Fibroblast of peridontal ligament (primary cell): ENCODE data around the gene PACS2.

Experiments
- DNase-seq: peaks from one replicate; pipeline ENCODE4 v3.0.0-alpha.2; 2010; ENCODE audit errors: extremely low read depth

Gene PACS2

DNA sequence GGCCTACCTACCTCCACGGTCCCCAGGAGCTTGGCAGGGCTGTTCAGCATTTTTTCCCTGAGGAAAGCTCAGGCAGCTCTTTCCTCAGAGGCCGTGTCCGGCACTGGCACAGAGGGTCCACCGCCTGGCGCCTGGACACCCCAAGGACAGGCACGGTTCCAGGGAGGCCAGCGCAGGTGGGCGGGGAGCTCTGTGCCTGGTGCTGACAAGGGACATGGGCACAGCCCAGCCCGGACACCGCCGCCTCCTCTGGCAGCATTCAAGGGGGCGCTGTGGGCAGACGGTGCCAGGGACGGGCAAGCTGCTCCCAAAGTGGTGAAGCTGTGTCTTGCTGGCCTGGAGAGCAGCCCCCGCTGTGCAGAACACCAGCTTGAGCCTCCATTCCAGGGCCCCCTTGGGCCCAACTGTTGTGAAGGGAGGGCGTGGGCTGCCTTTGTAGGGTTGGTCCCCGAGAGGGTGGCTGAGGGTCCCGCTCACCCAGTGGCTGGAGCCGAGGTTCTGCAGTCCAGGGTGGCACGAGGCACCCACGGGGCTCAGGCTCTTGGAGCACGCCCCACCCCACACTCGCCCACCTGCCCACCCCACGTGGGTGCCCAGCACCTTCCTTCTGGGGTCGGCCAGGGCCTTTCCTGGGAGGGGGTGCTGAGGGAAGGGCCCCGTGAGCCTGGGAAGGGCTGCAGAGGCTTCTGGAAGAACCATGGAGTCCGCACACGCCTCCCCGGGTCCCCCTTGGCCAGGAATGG, 54.5 kb downstream of the PACS2 start:
- DNase-seq: no peak

DNA sequence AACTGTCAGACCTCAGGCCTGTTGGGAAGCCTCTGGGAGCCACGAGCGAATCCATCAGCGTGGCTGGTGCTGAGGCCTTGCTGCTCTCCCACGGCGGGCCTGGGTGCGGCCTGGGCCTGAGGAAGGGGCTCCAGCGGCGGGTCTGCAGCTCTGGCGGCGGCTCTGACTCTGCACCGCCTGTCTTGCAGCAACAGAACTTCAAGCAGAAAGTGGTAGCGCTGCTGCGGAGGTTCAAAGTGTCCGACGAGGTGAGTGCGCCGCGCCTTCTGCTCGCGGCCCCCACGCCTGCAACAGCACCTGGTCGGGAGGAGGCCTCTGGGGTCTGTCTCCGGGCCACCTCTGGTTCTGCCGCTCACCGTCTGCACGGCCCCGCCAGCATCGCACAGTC, 55.1 kb downstream of the PACS2 start:
- no peak for DNase-seq

DNA sequence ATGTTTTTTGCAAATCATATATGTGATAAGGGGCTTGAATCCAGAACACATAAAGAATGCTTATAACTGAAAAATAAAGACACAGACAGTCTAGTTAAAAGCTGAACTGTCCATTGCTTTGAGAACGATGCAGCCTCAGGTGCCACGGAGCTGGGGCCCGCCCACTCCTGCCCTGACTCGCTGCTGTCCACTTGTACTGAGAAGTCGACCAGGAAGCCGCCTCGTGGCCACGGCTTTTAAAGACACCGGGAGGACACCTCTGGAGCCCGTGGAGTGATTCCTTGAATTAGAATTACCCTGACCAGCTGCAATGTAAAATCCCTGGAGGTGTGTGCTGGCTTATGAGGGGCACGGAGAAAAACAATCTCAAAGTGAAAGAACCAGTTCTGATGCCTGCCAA, 59.8 kb downstream of the PACS2 start:
- no peak for DNase-seq

DNA sequence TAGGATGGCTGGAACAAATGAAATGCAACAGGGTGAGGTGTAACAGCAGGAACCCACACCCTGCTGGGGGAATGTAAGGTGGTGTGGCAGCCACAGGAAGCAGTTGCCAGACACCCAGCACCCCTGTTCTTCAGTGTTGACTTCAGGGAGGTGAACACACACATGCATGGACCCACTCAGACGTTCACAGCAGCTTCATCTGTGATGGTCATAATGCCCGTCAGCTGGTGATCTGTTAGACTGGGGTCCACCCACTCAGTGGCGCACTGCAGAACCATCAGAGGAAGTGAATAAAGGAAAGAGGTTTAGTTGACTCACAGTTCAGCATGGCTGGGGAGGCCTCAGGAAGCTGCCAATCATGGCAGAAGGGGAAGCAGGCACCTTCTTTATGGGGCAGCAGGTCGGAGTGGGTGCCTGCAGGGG, 61.1 kb downstream of the PACS2 start:
- no peak for DNase-seq

DNA sequence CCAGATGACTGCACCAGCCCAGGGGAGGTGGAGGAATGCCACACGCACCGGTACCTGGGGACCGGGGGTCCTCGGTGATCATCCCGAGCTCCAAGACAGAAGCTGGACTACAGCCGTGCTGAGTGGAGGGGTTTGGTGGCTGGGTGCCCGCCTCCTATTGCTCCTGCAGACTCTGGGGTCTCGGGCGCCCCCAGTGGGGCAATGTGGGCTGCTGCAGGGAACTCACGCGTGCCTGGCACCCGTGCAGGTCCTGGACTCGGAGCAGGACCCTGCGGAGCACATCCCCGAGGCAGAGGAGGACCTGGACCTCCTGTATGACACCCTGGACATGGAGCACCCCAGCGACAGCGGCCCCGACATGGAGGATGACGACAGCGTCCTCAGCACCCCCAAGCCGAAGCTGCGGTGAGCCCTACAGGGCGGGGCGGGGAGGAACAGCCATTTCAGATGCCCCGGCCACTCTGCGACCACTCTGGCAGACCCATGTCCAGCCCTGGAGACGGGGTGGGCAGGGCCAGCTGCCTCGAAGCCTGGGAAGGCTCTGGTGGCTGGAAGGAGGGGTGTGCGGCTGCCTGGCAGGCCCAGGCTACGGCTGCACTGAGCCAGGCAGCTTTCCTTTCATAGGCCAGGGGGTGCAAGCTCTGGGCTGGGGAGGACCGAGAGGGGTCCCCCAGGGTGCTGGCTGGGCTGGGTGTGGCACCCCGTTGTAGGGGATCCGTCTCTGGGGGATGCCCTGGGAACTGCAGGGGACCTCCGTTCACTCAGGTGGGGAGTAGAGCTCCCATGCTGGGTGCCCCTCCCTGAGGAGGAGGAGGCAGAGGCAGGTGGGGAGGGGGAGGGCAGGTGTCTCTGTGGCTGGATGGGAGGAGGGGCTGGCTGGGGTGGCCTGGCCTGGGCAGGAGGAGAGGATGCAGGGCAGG, 62.2 kb downstream of the PACS2 start:
- DNase-seq: no peak

DNA sequence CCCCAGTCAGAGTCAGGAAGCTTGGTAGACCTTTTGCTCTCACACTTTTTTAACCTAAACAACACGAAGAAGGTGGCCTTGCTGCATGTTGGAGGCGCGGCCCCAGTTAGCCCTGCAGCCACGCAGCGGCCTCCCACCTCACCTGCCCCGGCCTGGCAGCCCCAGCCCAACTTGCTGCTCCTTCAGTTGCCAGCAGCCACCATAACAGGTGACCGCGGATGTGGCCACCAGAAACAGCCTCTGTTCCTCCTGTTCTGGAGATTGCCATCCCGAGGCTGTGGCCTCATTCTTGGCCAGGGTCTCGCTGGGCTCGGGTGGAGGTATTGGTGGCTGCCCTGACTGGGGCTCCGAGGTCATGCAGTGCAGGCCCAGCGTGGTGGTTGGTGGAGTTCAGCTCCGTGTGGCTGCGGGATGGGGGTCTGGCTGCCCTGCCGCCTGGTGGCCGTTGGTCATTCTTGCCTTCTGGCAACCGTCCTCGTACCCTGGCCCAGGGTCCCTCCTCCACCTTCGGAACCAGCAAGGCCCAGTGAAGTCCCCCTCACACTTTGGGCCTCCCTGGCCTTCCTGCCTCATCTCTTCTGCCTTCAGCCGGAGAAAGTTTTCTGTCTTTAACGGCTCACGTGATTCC, 63.1 kb downstream of the PACS2 start:
- DNase-seq: no peak

DNA sequence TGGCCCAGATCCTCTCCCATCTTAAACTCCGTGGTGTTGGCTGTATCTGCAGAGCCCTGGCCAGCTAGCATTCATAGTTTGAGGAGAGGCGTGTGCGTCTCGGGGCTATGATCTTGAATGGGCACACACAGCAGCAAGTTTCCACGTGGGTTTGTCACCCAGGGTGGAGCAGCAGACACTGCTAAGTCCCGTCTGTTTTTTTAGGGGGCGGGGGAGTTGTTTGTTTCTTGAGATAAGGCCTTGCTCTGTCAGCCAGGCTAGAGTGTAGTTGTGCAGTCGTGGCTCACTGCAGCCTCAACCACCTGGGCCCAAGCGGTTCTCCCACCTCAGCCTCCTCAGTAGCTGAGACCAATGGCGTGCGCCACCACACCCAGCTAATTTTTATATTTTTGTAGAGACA, 63.7 kb downstream of the PACS2 start:
- no peak for DNase-seq

DNA sequence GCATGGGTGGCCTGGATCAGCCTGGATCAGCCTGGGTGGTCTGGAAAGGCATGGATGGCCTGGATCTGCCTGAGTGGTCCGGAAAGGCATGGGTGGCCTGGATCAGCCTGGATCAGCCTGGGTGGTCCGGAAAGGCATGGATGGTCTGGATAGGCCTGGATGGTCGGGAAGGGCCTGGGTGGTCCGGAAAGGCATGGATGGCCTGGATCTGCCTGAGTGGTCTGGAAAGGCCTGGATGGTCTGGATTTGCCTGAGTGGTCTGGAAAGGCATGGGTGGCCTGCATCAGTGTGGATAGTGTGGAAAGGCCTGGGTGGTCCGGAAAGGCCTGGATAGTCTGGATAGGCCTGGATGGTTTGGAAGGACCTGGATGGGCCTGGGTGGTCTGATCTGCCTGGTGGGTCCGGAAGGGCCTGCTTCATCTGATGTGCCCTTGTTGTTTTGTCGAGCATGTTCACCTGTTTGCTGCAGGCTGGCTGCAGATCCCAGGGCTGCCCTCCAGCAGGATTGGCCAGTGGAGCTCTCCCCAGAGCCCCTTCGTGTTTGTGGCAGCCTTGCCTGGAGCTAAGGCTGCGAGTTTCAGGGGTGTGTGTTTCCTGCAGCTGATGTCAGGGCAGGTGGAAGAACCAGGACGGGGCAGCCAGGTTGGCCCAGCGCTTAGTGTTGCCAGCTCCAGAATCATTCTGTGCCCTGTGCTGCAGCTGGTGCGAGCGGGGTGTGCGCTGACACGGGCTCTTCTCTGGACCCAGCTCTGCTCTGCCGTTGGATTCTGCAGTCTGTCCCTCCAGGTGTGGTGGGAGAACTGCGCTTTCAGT, 64.5 kb downstream of the PACS2 start:
- DNase-seq: no peak

DNA sequence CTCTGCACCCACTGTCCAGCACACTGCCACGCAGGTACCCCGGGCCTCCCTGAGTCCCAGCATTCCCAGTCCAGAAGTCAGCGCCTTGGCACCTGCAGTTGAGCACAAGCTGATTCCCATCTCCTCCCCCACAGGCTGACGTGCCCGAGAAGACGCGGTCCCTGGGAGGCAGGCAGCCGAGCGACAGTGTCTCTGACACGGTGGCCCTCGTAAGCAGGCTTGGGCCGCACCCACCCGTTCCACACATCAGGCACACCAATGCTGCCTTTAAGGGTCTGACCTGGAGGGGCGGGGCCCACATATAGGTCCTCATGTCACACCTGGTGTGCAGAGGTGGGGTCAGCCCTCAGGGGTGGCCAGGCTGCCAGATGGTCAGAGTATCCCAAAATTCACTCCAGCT, 65.4 kb downstream of the PACS2 start:
- DNase-seq: no peak

DNA sequence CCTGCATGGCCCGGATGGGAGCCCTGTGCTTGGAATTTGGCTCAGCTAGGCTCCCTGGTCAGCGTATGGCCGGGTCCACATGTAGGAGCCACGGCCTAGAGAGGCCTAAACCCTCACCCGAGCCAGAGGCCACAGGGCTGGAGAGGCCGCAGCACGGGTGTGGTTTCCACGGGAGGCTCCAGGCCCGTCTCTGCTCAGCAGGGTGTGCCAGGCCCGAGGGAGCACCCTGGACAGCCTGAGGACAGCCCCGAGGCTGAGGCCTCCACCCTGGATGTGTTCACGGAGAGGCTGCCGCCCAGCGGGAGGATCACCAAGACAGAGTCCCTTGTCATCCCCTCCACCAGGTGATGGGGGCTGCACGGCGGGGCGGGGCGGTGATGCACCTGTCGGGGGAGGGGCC, 66.2 kb downstream of the PACS2 start:
- no peak for DNase-seq

DNA sequence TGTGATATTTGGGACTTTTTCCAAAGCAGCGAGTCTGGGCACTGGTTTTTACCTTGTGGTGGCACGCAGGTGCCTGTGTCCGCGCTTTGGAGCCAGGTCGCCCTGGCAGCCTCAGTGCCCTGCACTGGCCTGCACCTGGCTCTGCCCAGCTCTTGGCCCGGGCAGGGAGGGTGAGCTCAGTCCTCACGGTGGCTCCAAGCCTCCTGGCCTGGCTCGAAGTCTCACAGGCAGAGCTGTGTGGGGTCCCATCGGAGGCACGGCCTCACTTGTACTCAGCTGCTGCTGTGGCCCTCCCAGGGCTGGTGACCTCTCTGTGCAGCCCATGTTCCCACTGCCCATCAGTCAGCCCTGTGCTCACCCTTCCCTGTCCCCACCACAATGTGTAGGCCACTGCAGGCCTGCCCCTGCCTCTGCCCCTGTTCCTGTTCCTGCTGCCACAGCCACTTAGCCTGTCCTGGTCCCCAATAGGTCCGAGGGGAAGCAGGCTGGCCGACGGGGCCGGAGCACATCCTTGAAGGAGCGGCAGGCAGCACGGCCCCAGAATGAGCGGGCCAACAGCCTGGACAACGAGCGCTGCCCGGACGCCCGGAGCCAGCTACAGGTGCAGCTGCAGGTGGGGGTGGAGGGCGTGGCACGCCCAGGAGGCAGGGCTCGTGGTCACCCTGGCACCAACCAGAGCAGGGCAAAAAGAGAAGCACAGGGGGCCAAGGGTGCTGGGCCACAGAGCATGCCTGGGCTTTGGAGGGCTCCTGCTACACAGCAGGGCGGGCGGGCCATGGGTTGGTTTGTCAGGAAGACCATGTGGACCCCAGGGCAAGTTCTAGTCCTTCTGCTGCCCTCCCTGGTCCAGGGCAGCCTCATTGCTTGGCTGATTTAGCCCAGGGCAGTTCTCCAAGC, 67.1 kb downstream of the PACS2 start:
- no peak for DNase-seq

DNA sequence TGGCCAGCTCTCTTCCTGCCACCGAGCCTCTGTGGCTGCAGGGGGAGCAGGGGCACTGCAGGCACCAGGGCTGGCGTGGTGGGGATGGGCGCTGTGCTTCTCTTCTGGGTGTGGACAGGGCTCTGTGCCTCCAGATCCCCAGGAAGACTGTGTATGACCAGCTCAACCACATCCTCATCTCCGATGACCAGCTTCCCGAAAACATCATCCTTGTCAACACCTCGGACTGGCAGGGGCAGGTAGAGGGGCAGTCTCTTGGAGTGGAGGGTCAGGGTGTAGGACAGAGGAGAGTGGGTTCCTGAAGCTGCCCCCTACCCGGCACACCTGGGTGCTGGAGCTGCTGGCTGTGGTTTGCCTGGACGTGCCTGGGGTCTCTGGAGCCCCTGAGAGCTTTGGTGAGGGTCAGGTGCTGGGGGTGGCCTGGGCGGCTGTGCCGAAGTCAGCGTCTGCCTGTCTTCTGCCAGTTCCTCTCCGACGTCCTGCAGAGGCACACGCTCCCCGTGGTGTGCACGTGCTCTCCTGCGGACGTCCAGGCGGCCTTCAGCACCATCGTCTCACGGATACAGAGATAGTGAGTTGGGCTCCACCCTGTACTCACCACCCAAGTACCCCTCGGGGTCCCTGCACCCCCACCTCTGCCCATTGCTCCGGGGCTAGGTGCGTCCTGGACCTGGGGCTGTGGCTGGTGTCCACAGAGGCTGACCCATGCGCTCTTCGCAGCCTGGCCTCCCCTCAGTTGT, 68.0 kb downstream of the PACS2 start:
- no peak for DNase-seq

DNA sequence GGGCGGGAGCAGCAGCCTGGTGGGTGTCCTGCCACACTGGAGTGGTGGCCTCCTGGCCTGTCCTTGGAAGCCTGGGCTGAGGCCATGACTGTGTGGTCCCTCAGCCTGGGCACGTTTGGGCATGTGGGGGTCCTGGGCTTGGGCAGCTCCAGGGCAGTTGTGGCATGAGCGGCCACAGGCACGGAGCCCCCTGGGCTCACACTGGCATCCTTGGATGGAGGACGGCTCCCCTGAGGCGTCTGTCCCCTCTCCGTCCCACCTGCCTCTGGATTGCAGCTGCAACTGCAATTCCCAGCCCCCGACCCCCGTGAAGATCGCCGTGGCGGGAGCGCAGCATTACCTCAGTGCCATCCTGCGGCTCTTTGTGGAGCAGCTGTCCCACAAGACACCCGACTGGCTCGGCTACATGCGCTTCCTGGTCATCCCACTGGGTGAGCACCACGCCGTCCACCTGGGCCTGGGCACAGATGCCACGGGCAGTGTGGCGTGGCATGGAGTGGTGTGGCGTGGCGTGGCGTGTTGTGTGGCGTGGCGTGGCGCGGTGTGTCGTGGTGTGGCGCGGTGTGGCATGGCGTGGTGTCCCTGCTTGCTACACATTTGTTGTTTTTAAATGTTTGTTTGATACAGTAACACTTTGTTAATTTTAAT, 68.7 kb downstream of the PACS2 start:
- DNase-seq: no peak

DNA sequence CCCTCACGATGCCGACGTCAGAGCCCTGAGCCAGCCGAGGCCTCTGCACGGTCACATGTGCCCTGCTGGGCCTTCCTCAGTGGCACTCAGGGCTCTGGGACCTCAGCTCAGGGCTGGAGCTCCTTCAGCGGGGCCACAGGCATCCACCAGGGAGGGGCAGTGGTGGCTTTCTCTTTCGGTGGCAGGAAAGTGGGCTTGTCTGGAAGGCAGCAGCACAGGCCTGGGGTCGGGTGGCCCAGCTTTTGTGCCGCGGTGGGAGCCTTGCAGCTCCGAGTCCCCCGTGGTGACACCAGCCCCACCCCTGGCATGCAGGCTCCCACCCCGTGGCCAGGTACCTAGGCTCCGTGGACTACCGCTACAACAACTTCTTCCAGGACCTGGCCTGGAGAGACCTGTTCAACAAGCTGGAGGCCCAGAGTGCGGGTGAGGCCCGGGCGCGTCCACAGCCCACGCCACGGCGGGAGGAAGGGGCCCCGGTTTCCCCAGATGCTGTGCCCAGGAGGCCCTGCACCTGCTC, 69.6 kb downstream of the PACS2 start:
- DNase-seq: no peak

DNA sequence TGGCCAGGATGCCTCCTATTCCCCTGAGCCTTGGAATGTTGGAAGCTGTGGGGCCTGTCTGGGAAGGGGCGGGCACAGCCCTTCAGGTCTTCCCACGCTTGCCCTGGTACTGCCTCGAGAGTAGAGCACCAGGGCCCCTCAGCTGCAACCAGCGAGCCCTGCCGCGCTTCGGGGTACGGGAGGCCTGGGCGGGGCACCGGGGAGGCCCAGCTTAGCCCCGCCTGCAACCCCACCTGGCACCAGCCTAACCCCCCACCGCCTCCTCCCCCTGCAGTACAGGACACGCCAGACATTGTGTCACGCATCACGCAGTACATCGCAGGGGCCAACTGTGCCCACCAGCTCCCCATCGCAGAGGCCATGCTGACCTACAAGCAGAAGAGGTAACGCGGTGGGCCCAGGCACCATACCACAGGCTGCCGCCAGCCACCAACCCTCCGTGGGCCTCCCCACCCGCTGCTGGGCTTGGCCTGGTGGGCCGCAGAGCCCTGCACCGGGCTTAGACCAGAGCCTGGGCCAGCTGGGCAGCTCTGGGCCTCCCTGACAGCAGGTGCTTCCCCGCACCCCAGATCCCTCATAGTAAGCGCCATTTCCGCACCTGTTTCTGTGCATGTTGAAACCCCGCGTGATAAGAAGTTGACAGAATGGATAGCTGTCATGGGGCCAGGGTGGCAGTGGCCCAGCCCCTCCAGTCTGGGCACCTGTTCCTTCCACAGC, 70.2 kb downstream of the PACS2 start:
- DNase-seq: no peak

DNA sequence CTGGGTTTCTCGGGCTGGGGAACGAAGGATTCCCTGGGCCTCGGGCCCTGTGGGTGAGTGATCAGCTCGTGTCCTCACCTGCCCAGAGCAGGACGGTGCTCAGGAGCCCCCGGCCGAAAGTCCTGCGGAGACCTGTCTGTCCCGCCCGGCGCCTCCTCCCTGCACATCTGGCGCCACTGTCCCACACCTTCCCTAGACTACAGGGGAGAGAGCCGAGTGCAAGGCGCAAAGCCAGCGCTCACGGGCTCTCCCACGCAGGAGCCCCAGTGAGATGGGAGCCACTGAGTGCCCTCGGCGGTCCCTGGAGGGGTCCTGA, 70.7 kb downstream of the PACS2 start:
- no peak for DNase-seq

DNA sequence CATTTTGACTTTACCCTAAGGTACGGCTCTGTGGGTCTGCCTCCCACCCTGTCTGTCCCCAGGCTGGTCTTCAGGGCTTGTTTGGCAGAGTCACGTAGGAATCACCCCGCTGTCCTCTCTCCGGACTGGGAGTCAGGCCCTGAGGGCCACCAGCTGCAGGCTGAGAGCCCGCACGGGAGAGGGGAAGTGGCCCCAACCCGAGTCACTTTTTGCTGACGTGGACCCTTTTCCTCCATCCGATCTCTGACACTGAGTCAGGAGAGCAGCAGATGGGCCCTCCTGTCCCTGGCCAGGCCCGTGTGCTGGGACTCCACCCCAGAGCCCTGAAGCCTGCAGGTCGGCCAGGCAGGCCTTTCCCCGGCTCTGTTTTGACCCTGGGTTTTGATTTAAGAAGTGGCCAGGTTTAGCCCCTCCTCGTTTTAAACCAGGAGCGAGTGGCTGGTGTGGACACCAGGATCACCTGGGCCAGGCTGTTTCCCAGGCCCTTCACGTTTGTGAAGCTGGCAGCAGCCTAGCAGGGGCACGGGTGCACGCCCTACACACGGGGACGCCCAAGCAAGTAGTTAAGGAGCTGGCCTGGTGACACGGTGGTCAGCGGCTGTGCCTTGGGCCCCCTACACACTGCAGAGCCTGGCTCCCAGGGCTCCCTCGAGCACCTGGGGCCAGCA, 71.3 kb downstream of the PACS2 start:
- DNase-seq: no peak
